ENCODE data around the gene ELMO1.

GRCh38 chr7:37201003-37201875 lies 247.4 kb downstream of the ELMO1 start:
- TF ChIP-seq CTCF (IDR thresholded peaks at IDR 0.05) (peak; percentile 77 to 93 (median 86)), POLR2A (IDR thresholded peaks at IDR 0.05) (no peak)

Data from heart left ventricle (tissue), 13 donors.